Panc1 (cell line): ENCODE measurements around the gene WSCD2. TPM values are rescaled to one million over a fixed set of nuclear protein-coding genes. Genes with fewer than 3 reads are reported as not detected.

Experiments
- ATAC-seq: fragments of 200-7000 bp; cut with Tn5 transposase; 2 replicates; pipeline ENCODE4 v1.9.1; 2020; ENCODE audit warnings: mild to moderate bottlenecking, moderate library complexity
- BruUV-seq: library from RNA; stranded (reverse); fragments of 400-500 nt; replicated peaks from 2 replicates; lab custom pipeline; 2021; lab: Mats Ljungman, UMichigan
- CTCF ChIA-PET: fragments of 300-600 bp; sonication (Branson Sonifier 250); formaldehyde crosslinking; loops from one replicate; lab custom pipeline; 2022; ENCODE audit warnings: antibody characterized with exemption; lab: Charles Lee
- POLR2A ChIA-PET: fragments of 300-600 bp; sonication (Branson Sonifier 250); formaldehyde crosslinking; loops from one replicate; lab custom pipeline; 2022; ENCODE audit warnings: antibody characterized with exemption; lab: Charles Lee
- DNase-seq: peaks from one replicate; pipeline ENCODE4 v3.0.0-alpha.2; 2010; ENCODE audit warnings: low read depth, low spot score
- H3K27ac ChIP-seq: 2 replicates; pipeline ENCODE4 v1.5.1; 2011; ENCODE audit warnings: mild to moderate bottlenecking, low read length, inconsistent platforms
- H3K27me3 ChIP-seq: fragments of 200-500 bp; sonication (Bioruptor generic); 2 replicates; pipeline ENCODE4 v1.6.0; 2014; ENCODE audit warnings: low read length, inconsistent platforms; ENCODE audit not compliant: control insufficient read depth, insufficient read depth
- H3K36me3 ChIP-seq: fragments of 200-500 bp; sonication (Bioruptor generic); 2 replicates; pipeline ENCODE4 v1.5.1; 2014; ENCODE audit warnings: inconsistent platforms, mild to moderate bottlenecking, low read length, moderate library complexity; ENCODE audit not compliant: control insufficient read depth, insufficient read depth
- H3K4me1 ChIP-seq: 2 replicates; pipeline ENCODE4 v1.5.1; 2011; ENCODE audit warnings: inconsistent platforms, mild to moderate bottlenecking, low read length, moderate library complexity; ENCODE audit not compliant: control insufficient read depth, insufficient read depth
- H3K4me3 ChIP-seq, 2 experiments: 2 replicates each; pipeline ENCODE4 v1.5.1; 2011 to 2012; ENCODE audit warnings: low read depth in 2 of 2, low read length in 2 of 2, mild to moderate bottlenecking in 2 of 2, inconsistent platforms in 1 of 2, moderate library complexity in 1 of 2
- H3K9me3 ChIP-seq: fragments of 200-500 bp; sonication (Bioruptor generic); 2 replicates; pipeline ENCODE4 v1.5.1; 2014; ENCODE audit warnings: low read depth, mild to moderate bottlenecking, inconsistent platforms, low read length, moderate library complexity; ENCODE audit not compliant: control insufficient read depth, insufficient read depth
- POLR2AphosphoS5 ChIP-seq: IDR thresholded peaks from 2 replicates; pipeline ENCODE4 v1.6.1; 2012; ENCODE audit warnings: mild to moderate bottlenecking, low read depth, low read length, moderate library complexity
- SIN3A ChIP-seq: IDR thresholded peaks from 2 replicates; pipeline ENCODE4 v1.6.1; 2012; ENCODE audit warnings: low read depth, mild to moderate bottlenecking, low read length, moderate library complexity, borderline replicate concordance; ENCODE audit not compliant: insufficient read depth
- TCF7L2 ChIP-seq: IDR thresholded peaks from 2 replicates; pipeline ENCODE4 v1.6.1; 2011; ENCODE audit warnings: mild to moderate bottlenecking, low read depth, low read length, inconsistent platforms
- in situ Hi-C: cut with HindIII; loops from 2 replicates; pipeline ENCODE4 v1.10.0; 2016; ENCODE audit warnings: low sequenced_read_pairs, low pct_unique_long_range_greater_than_20kb
- intact Hi-C: fragments of 100-400 bp; cut with micrococcal nuclease; formaldehyde crosslinking; loops from one replicate; pipeline ENCODE4 v1.10.0; 2022; ENCODE audit not compliant: unreplicated experiment
- total RNA-seq: library from RNA; stranded (reverse); gene quantifications from one replicate; pipeline ENCODE4 v1.2.1, GENCODE V29; 2021; ENCODE audit not compliant: unreplicated experiment
- TF ChIP-seq, protein P1 (sequence below): fragments of 450-650 bp; IDR thresholded peaks from 2 replicates; pipeline ENCODE4 v1.5.1; 2017; ENCODE audit warnings: mild to moderate bottlenecking
- TF ChIP-seq, protein P2 (sequence below), 2 experiments: IDR thresholded peaks; 2 replicates each; pipeline ENCODE4 v1.6.1; 2011 to 2012; ENCODE audit warnings: low read depth in 2 of 2, control low read depth in 1 of 2, low read length in 1 of 2, mild to moderate bottlenecking in 1 of 2, moderate library complexity in 1 of 2; ENCODE audit not compliant: insufficient read depth in 1 of 2

The WSCD2 gene
- total RNA-seq, 1 experiment from 2014 or later: 0.64 TPM

DNA sequence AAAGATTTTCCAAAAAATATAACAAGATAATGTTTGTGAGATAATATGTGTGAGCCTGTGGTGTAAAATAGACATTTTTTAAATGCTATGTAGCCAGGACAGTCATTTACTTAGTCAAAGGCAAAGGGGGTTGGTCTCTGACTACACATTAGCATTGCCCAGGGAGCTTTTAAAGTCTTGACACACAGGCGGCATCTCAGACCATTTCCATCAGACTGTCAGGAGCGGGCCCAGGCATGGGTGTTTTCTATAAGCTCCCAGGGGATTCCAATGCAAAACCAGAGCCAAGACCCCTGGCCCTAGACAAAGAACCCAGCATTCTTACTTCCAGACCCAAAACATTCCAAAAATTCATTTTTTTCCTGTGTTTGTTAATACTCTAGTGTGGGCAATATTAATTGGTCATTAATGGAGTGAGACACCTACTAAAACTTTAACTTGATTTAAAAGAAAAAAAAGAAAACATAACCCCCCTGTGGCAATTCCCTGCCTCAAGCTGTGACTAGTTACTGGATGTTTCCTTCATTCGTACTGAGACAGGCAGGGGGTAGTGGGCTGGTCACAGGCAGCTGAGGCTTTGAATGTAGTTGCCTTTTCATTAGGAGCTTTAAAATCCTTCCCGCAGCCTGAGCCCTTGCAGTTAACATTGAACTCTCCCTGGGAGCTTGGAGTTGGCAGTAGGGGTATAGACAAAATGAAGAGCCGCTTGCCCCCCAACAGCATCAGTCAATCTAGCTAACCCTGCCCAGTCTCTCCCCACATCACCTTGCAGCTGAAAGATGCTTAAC lies 106.3 kb downstream of the WSCD2 start:
- H3K4me3 ChIP-seq: no peak overlapping the region
- H3K27me3 ChIP-seq: peaks cover 6% of the 10 kb centered on the region
- no peak for ATAC-seq
- H3K9me3 ChIP-seq: no peaks in the 10 kb centered on the region
- CTCF ChIA-PET: no interaction called here
- in situ Hi-C loops: no loop called here
- no peak for DNase-seq
- no peak for TF ChIP-seq POLR2AphosphoS5
- TF ChIP-seq, protein P1, sequence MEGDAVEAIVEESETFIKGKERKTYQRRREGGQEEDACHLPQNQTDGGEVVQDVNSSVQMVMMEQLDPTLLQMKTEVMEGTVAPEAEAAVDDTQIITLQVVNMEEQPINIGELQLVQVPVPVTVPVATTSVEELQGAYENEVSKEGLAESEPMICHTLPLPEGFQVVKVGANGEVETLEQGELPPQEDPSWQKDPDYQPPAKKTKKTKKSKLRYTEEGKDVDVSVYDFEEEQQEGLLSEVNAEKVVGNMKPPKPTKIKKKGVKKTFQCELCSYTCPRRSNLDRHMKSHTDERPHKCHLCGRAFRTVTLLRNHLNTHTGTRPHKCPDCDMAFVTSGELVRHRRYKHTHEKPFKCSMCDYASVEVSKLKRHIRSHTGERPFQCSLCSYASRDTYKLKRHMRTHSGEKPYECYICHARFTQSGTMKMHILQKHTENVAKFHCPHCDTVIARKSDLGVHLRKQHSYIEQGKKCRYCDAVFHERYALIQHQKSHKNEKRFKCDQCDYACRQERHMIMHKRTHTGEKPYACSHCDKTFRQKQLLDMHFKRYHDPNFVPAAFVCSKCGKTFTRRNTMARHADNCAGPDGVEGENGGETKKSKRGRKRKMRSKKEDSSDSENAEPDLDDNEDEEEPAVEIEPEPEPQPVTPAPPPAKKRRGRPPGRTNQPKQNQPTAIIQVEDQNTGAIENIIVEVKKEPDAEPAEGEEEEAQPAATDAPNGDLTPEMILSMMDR: no peak
- TF ChIP-seq, protein P2, sequence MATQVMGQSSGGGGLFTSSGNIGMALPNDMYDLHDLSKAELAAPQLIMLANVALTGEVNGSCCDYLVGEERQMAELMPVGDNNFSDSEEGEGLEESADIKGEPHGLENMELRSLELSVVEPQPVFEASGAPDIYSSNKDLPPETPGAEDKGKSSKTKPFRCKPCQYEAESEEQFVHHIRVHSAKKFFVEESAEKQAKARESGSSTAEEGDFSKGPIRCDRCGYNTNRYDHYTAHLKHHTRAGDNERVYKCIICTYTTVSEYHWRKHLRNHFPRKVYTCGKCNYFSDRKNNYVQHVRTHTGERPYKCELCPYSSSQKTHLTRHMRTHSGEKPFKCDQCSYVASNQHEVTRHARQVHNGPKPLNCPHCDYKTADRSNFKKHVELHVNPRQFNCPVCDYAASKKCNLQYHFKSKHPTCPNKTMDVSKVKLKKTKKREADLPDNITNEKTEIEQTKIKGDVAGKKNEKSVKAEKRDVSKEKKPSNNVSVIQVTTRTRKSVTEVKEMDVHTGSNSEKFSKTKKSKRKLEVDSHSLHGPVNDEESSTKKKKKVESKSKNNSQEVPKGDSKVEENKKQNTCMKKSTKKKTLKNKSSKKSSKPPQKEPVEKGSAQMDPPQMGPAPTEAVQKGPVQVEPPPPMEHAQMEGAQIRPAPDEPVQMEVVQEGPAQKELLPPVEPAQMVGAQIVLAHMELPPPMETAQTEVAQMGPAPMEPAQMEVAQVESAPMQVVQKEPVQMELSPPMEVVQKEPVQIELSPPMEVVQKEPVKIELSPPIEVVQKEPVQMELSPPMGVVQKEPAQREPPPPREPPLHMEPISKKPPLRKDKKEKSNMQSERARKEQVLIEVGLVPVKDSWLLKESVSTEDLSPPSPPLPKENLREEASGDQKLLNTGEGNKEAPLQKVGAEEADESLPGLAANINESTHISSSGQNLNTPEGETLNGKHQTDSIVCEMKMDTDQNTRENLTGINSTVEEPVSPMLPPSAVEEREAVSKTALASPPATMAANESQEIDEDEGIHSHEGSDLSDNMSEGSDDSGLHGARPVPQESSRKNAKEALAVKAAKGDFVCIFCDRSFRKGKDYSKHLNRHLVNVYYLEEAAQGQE (IDR thresholded peaks at IDR 0.05; ENCODE audit: insufficient read depth in 1 of 2, low read depth in 2 of 2, low read length in 1 of 2): no peak
- no peak for TF ChIP-seq TCF7L2
- TF ChIP-seq SIN3A: no peak
- intact Hi-C loops: no loop called here
- POLR2A ChIA-PET: no interaction called here
- no peak overlapping the region for H3K27ac ChIP-seq
- no peaks in the 10 kb centered on the region for H3K4me1 ChIP-seq
- no peaks in the 10 kb centered on the region for H3K36me3 ChIP-seq
- no TSS peak for BruUV-seq

DNA sequence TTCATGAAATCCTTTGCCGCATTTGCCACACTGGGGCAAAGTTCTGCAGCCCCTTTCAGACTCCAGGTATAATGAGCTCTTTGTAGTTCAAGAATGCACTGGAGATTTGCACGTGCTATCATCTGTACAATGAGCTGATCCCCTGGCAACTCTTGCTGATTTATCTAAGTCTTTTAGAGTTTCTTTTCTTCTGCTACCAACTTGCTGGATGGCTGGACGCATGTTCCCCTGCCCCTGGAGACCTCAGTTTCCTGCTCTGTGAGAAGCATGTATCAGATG lies 106.8 kb downstream of the WSCD2 start:
- H3K27me3 ChIP-seq: peaks cover 5% of the 10 kb centered on the region
- no peaks in the 10 kb centered on the region for H3K36me3 ChIP-seq
- POLR2A ChIA-PET: no interaction called here
- TF ChIP-seq, protein P2 (IDR thresholded peaks at IDR 0.05; ENCODE audit: insufficient read depth in 1 of 2, low read depth in 2 of 2, low read length in 1 of 2): no peak
- TF ChIP-seq, protein P1: no peak
- TF ChIP-seq TCF7L2: no peak
- TF ChIP-seq POLR2AphosphoS5: no peak
- no peak for TF ChIP-seq SIN3A
- CTCF ChIA-PET: no interaction called here
- intact Hi-C loops (no loop called here), in situ Hi-C loops (no loop called here)
- BruUV-seq: no TSS peak
- no peak overlapping the region for H3K4me3 ChIP-seq
- ATAC-seq: no peak
- no peaks in the 10 kb centered on the region for H3K9me3 ChIP-seq
- H3K27ac ChIP-seq: no peak overlapping the region
- H3K4me1 ChIP-seq: no peaks in the 10 kb centered on the region
- no peak for DNase-seq
